ENCODE data around the gene CCNYL1. TPM values are rescaled to one million over a fixed set of nuclear protein-coding genes. Genes with fewer than 3 reads are reported as not detected.

CCNYL1 gene
- polyA plus RNA-seq, 3 donors = 4.1 to 10.6 (median 4.6) TPM

GRCh38 chr2:207681431-207681830 lies 30.0 kb upstream of the CCNYL1 start:
- Histone ChIP-seq H4K20me1 (ENCODE audit: insufficient read depth, low read length) (no peaks in the 10 kb centered on the region), H3K4me3 (replicated peaks in 1 of 3; ENCODE audit: low read depth in 2 of 3, low read length in 3 of 3) (peak overlapping the region in 2 of 3 experiments; percentile 14 to 53), H3K27me3 (ENCODE audit: control insufficient read depth in 2 of 2, insufficient read depth in 2 of 2, low read length in 2 of 2) (no peaks in the 10 kb centered on the region), H3K9me3 (replicated peaks in 1 of 2; ENCODE audit: control insufficient read depth in 1 of 2, insufficient read depth in 1 of 2, low read length in 2 of 2) (no peaks in the 10 kb centered on the region), H2AFZ (ENCODE audit: insufficient read depth, low read depth, low read length, poor library complexity, severe bottlenecking) (peak overlapping the region; percentile 70), H3K79me2 (ENCODE audit: insufficient read depth, low read length) (no peaks in the 10 kb centered on the region), H3K9ac (ENCODE audit: insufficient read depth, low read length, poor library complexity, severe bottlenecking) (peak overlapping the region; percentile 15), H3K36me3 (replicated peaks in 1 of 2; ENCODE audit: control insufficient read depth in 1 of 2, insufficient read depth in 2 of 2, low read length in 2 of 2) (no peaks in the 10 kb centered on the region), H3K27ac (ENCODE audit: low read depth in 1 of 2, low read length in 2 of 2) (no peak overlapping the region), H3K4me1 (ENCODE audit: control insufficient read depth in 1 of 2, insufficient read depth in 2 of 2, low read length in 2 of 2) (no peaks in the 10 kb centered on the region), H3K4me2 (replicated peaks; ENCODE audit: extremely low read depth, low read length, poor library complexity, severe bottlenecking) (peak overlapping the region; percentile 42)
- Mint-ChIP-seq H3K4me1 (peaks cover 2% of the 10 kb centered on the region), H3K27me3 (ENCODE audit: low read depth in 3 of 3) (peaks cover 0 to 9% (median 3%) of the 10 kb centered on the region in 3 donors), H3K36me3 (no peaks in the 10 kb centered on the region), H3K9me3 (peaks cover 0 to 2% (median 0%) of the 10 kb centered on the region in 7 donors), H3K27ac (no peak overlapping the region), H3K4me3 (peak overlapping the region; percentile 34 to 63)
- no peak for TF ChIP-seq CTCF (IDR thresholded peaks at IDR 0.05)
- DNase-seq = no peak
- intact Hi-C loops (cut with micrococcal nuclease) = no loop called here
- whole genome bisulfite sequencing (ENCODE audit: insufficient coverage) = 34% methylated on average over 52 of the region's 52 CpGs

- intact Hi-C loops (cut with micrococcal nuclease) = no loop called here
- Histone ChIP-seq H3K79me2 (ENCODE audit: insufficient read depth, low read length) (no peaks in the 10 kb centered on the region), H3K4me2 (replicated peaks; ENCODE audit: extremely low read depth, low read length, poor library complexity, severe bottlenecking) (no peak overlapping the region), H3K27me3 (ENCODE audit: control insufficient read depth in 2 of 2, insufficient read depth in 2 of 2, low read length in 2 of 2) (no peaks in the 10 kb centered on the region), H4K20me1 (ENCODE audit: insufficient read depth, low read length) (no peaks in the 10 kb centered on the region), H3K4me1 (ENCODE audit: control insufficient read depth in 1 of 2, insufficient read depth in 2 of 2, low read length in 2 of 2) (no peaks in the 10 kb centered on the region), H3K9me3 (replicated peaks in 1 of 2; ENCODE audit: control insufficient read depth in 1 of 2, insufficient read depth in 1 of 2, low read length in 2 of 2) (no peaks in the 10 kb centered on the region), H3K9ac (ENCODE audit: insufficient read depth, low read length, poor library complexity, severe bottlenecking) (no peak overlapping the region), H3K36me3 (replicated peaks in 1 of 2; ENCODE audit: control insufficient read depth in 1 of 2, insufficient read depth in 2 of 2, low read length in 2 of 2) (no peaks in the 10 kb centered on the region), H3K4me3 (replicated peaks in 1 of 3; ENCODE audit: low read depth in 2 of 3, low read length in 3 of 3) (no peak overlapping the region), H3K27ac (ENCODE audit: low read depth in 1 of 2, low read length in 2 of 2) (no peak overlapping the region), H2AFZ (ENCODE audit: insufficient read depth, low read depth, low read length, poor library complexity, severe bottlenecking) (no peak overlapping the region)
- H3K9me3 Mint-ChIP-seq = peaks cover 0 to 4% (median 2%) of the 10 kb centered on the region in 7 donors
- no peaks in the 10 kb centered on the region for H3K36me3 Mint-ChIP-seq
- H3K4me1 Mint-ChIP-seq = peaks cover 3% of the 10 kb centered on the region
- peak overlapping the region in 1 of 2 donors; percentile 35 for H3K4me3 Mint-ChIP-seq
- H3K27ac Mint-ChIP-seq = no peak overlapping the region
- 97% methylated on average over 5 of the region's 9 CpGs for WGBS (ENCODE audit: insufficient coverage)
- H3K27me3 Mint-ChIP-seq (ENCODE audit: low read depth in 3 of 3) = peaks cover 0 to 9% (median 3%) of the 10 kb centered on the region in 3 donors
- DNase-seq = no peak
- TF ChIP-seq CTCF (IDR thresholded peaks at IDR 0.05) = no peak
Measured at GRCh38 chr2:207682557-207682956, 28.9 kb upstream of the CCNYL1 start.
